GM10248 (cell line): ENCODE results near the gene CBL.
A peak's percentile ranks its signal among the peaks of the same experiment; 100 is the strongest.

Source experiments
- CTCF ChIA-PET: fragments of 300-600 bp; sonication (Branson Sonifier 250); formaldehyde crosslinking; extraction: SDS; loops from one replicate; lab custom pipeline; 2021; ENCODE audit warnings: antibody characterized with exemption; lab: Yijun Ruan, JAX
- POLR2A ChIA-PET: fragments of 350-650 bp; sonication (Branson Sonifier 250); formaldehyde crosslinking; extraction: SDS; loops from one replicate; lab custom pipeline; 2020; ENCODE audit warnings: antibody characterized with exemption; lab: Yijun Ruan, JAX
- DNase-seq: peaks from one replicate; pipeline ENCODE4 v3.0.0; 2012; ENCODE audit errors: extremely low spot score
- CTCF ChIP-seq: IDR thresholded peaks from 2 replicates; pipeline ENCODE4 v1.5.1; 2012; ENCODE audit warnings: mild to moderate bottlenecking, low read depth; ENCODE audit errors: extremely low read depth, missing control alignments, control extremely low read depth

The CBL gene

GRCh38 chr11:119192111-119192510 is 14.0 kb upstream of the CBL start:
- ChIA-PET CTCF (interaction anchor here (1.0 to 2.5 kb wide), 6 partner anchors 9 to 146 kb away, joined by 3 to 17 read pairs (median 6); partner anchors contain the start of gene NLRX1), POLR2A (no interaction called here)
- DNase-seq, result no peak
- no peak for TF ChIP-seq CTCF

- DNase-seq, result no peak
- TF ChIP-seq CTCF, result no peak
- CTCF ChIA-PET, result interaction anchor here (0.8 to 2.4 kb wide), 5 partner anchors 12 to 145 kb away, joined by 3 to 6 read pairs (median 5); partner anchors contain the start of gene NLRX1
- POLR2A ChIA-PET, result no interaction called here
These were observed 13.1 kb upstream of the CBL start for GRCh38 chr11:119193001-119193400.

GRCh38 chr11:119193626-119194025 is 12.5 kb upstream of the CBL start:
- no peak for DNase-seq
- ChIA-PET POLR2A (no interaction called here), CTCF (interaction anchor here (2.4 kb wide), 1 partner anchor 145 kb away, joined by 5 read pairs; no protein-coding TSS in a partner anchor)
- no peak for TF ChIP-seq CTCF

DNA sequence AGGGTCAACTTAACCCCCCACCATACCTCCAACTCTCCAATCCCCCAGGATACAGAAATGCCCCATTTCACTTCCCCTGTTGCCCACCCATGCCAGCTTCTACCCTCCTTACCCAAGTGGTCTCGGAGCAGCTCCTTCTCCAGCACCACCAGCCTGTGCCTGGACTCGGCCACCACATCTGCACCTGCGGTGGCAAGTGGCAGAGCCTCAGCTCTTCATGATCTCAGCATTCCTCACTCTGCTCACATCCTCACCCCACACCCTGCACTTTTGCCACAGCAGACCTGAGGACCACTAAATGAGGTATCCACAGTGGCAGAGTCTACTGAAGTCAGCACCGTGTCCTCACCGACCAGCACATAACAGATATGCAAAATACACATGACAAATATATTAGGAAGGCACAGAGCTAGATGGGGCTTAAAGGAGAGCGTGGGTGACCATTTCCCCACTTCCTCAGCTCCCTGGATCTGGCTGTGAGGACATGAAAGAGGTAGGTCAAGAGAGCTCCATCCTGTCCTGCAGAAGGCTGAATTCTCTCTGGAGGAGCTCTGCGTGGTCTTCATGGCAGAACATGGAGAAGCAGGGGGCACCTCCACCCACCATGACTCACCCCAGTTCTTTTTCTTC is 11.2 kb upstream of the CBL start:
- CTCF ChIA-PET, result interaction anchor here (0.9 to 4.2 kb wide), 11 partner anchors 11 to 129 kb away, joined by 3 to 43 read pairs (median 5); partner anchors contain the start of genes ABCG4, CBL, NHERF4 and NLRX1
- TF ChIP-seq CTCF, result no peak
- POLR2A ChIA-PET, result no interaction called here
- no peak for DNase-seq

DNA sequence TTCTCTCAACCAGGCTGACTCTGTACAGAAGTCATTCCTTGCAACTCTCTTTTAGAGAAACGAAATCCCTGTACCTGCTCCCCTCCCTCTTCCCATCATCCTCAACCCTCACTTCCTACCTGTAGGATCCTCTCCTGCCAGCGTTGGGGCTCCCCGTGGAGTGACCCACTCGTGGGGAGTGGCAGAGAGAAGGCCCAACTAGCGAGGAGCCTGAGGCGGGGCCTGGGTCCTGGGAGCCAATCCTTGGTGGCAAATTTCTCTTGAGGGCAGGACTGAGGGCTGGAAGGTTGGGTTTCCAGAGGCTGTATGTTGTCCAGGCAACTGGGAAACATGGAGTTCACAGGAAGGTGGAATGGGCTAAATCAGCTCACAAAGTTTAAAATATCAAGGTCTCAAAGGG is 10.5 kb upstream of the CBL start:
- ChIA-PET CTCF (interaction anchor here (0.9 to 4.2 kb wide), 31 partner anchors 10 to 165 kb away, joined by 3 to 43 read pairs (median 6); partner anchors contain the start of genes ABCG4, CBL, NHERF4 and NLRX1), POLR2A (no interaction called here)
- DNase-seq, result no peak
- no peak for TF ChIP-seq CTCF

- ChIA-PET POLR2A (no interaction called here), CTCF (interaction anchor here (0.7 to 4.2 kb wide), 47 partner anchors 8 to 201 kb away, joined by 3 to 43 read pairs (median 4); partner anchors contain the start of genes ABCG4, CBL, HINFP and NHERF4)
- TF ChIP-seq CTCF, result peak; percentile 70
- DNase-seq, result peak; percentile 84
These were observed 9.2 kb upstream of the CBL start for GRCh38 chr11:119196833-119197483.
